Breast epithelium (tissue), 4 donors: ENCODE results near the gene CD200. TPM values are rescaled to one million over a fixed set of nuclear protein-coding genes. Genes with fewer than 3 reads are reported as not detected.
A peak's percentile ranks its signal among the peaks of the same experiment; 100 is the strongest.

Experiments used
- DNase-seq, 2 donors: peaks; one replicate each; pipeline ENCODE4 v3.0.0-alpha.2; 2019; ENCODE audit warnings: low spot score in 2 of 2
- H3K27ac ChIP-seq, 2 donors: fragments of 200-600 bp; sonication (generic) in 1 of 2; one replicate each; pipeline ENCODE4 v1.5.1; 2016 to 2019; ENCODE audit warnings: mild to moderate bottlenecking in 1 of 2
- H3K27me3 ChIP-seq, 2 donors: fragments of 200-600 bp; sonication (generic) in 1 of 2; one replicate each; pipeline versions ENCODE4 v1.5.1 to v1.6.0; 2017 to 2019; ENCODE audit warnings: control low read depth in 1 of 2, mild to moderate bottlenecking in 1 of 2
- H3K36me3 ChIP-seq: fragments of 200-600 bp; one replicate; pipeline ENCODE4 v1.5.1; 2019
- H3K4me1 ChIP-seq, 2 donors: fragments of 200-600 bp; sonication (generic); one replicate each; pipeline ENCODE4 v1.5.1; 2016 to 2019; ENCODE audit warnings: control low read depth in 1 of 2
- H3K4me3 ChIP-seq, 3 donors: fragments of 200-600 bp; sonication (generic); 1 replicate in 2 of 3; 2 replicates in 1 of 3; pipeline ENCODE4 v1.5.1; 2016 to 2019; ENCODE audit warnings: mild to moderate bottlenecking in 3 of 3, moderate library complexity in 2 of 3
- H3K9me3 ChIP-seq, 2 donors: fragments of 200-600 bp; sonication (generic) in 1 of 2; one replicate each; pipeline ENCODE4 v1.5.1; 2016 to 2019; ENCODE audit warnings: control low read depth in 1 of 2
- POLR2A ChIP-seq: fragments of 450-650 bp; IDR thresholded peaks from one replicate; pipeline ENCODE4 v1.6.1; 2016; ENCODE audit warnings: antibody characterized with exemption, mild to moderate bottlenecking, moderate library complexity
- POLR2AphosphoS5 ChIP-seq, 3 donors: sonication (generic); formaldehyde crosslinking; IDR thresholded peaks; one replicate each; pipeline ENCODE4 v1.6.1; 2017; ENCODE audit warnings: antibody characterized with exemption in 3 of 3
- intact Hi-C: fragments of 100-400 bp; cut with DNase I; formaldehyde crosslinking; loops from one replicate; pipeline ENCODE4 v1.15.1; 2023; ENCODE audit warnings: low total_unique reads
- total RNA-seq, 3 donors: library from RNA; depleted of rRNA; stranded (reverse); fragments of >200 nt; gene quantifications; one replicate each; pipeline ENCODE4 v1.1.0, GENCODE V29; 2016
- TF ChIP-seq, protein P1 (sequence below), 3 donors: fragments of 450-650 bp; IDR thresholded peaks; one replicate each; pipeline ENCODE4 v1.5.1; 2016 to 2017; ENCODE audit warnings: antibody characterized with exemption in 3 of 3, mild to moderate bottlenecking in 3 of 3, moderate library complexity in 3 of 3

The CD200 gene
- total RNA-seq, 3 donors from 2014 or later, result 4.8 to 20.8 (median 17.0) TPM

DNA sequence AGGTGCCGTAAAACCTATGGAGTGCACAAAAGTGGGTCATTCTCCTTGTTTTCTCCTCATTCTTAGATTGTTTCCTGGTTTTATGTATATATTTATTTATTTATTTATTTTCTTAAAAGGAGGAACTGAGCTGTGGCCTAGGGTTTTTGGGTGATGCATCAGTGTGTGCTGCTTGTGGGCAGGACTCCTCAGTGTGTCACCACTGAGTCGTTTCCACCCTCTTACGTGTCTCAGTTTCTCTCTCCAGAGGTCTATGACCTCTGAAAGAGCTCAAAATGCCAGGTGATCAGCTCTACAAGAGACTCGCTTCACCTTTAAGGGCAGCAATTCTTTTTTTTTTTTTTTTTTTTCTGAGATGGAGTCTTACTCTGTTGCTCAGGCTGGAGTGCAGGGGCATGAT lies 72.9 kb downstream of the CD200 start:
- intact Hi-C loops, result loop anchor here (10.0 kb wide), 1 partner anchor 799 kb away; no protein-coding TSS in a partner anchor
- TF ChIP-seq POLR2A (no peak), POLR2AphosphoS5 (IDR thresholded peaks at IDR 0.05) (no peak)
- TF ChIP-seq, protein P1, sequence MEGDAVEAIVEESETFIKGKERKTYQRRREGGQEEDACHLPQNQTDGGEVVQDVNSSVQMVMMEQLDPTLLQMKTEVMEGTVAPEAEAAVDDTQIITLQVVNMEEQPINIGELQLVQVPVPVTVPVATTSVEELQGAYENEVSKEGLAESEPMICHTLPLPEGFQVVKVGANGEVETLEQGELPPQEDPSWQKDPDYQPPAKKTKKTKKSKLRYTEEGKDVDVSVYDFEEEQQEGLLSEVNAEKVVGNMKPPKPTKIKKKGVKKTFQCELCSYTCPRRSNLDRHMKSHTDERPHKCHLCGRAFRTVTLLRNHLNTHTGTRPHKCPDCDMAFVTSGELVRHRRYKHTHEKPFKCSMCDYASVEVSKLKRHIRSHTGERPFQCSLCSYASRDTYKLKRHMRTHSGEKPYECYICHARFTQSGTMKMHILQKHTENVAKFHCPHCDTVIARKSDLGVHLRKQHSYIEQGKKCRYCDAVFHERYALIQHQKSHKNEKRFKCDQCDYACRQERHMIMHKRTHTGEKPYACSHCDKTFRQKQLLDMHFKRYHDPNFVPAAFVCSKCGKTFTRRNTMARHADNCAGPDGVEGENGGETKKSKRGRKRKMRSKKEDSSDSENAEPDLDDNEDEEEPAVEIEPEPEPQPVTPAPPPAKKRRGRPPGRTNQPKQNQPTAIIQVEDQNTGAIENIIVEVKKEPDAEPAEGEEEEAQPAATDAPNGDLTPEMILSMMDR (IDR thresholded peaks at IDR 0.05), result no peak
- H3K4me1 ChIP-seq, result no peaks in the 10 kb centered on the region
- no peak overlapping the region for H3K4me3 ChIP-seq
- H3K27ac ChIP-seq, result no peak overlapping the region
- no peaks in the 10 kb centered on the region for H3K9me3 ChIP-seq
- H3K27me3 ChIP-seq, result no peaks in the 10 kb centered on the region
- no peaks in the 10 kb centered on the region for H3K36me3 ChIP-seq
- DNase-seq, result no peak

DNA sequence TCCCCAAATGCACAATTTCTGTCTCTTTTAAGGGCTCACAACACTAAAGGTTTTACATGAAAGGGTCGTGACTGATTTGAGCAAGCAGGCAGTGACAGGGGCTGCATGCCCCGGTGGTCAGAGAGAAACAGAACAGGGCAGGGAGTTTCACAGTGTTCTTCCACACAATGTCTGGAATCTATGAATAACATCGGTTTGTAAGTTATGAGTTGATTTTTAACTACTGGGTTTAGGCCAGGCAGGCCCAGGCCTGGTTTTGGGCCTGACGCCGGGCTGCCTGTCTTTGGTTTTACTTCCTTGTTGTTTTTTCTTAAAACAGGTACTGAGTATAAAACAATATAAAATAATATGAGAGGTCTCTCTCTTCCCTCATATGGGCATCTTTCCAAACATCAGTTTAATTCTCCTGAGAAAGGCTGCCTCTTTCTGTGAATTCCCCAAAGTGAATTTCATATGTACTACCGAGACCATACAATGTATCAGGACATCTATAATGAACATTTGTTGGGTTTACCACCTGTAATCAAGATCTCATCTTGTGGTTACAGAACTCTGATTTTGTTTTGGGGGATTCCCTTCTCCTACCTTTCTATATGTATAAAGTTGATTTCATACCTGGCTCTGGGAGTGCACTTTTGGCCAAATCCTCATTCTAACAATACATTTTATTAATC lies 74.4 kb downstream of the CD200 start:
- no peaks in the 10 kb centered on the region for H3K27me3 ChIP-seq
- H3K36me3 ChIP-seq, result no peaks in the 10 kb centered on the region
- no peaks in the 10 kb centered on the region for H3K9me3 ChIP-seq
- intact Hi-C loops, result loop anchor here (10.0 kb wide), 1 partner anchor 797 kb away; no protein-coding TSS in a partner anchor
- no peak for TF ChIP-seq POLR2A
- no peak for TF ChIP-seq POLR2AphosphoS5 (IDR thresholded peaks at IDR 0.05)
- TF ChIP-seq, protein P1 (IDR thresholded peaks at IDR 0.05), result no peak
- no peak overlapping the region for H3K4me3 ChIP-seq
- H3K4me1 ChIP-seq, result no peaks in the 10 kb centered on the region
- peak overlapping the region; percentile 5 to 70 for H3K27ac ChIP-seq
- no peak for DNase-seq

DNA sequence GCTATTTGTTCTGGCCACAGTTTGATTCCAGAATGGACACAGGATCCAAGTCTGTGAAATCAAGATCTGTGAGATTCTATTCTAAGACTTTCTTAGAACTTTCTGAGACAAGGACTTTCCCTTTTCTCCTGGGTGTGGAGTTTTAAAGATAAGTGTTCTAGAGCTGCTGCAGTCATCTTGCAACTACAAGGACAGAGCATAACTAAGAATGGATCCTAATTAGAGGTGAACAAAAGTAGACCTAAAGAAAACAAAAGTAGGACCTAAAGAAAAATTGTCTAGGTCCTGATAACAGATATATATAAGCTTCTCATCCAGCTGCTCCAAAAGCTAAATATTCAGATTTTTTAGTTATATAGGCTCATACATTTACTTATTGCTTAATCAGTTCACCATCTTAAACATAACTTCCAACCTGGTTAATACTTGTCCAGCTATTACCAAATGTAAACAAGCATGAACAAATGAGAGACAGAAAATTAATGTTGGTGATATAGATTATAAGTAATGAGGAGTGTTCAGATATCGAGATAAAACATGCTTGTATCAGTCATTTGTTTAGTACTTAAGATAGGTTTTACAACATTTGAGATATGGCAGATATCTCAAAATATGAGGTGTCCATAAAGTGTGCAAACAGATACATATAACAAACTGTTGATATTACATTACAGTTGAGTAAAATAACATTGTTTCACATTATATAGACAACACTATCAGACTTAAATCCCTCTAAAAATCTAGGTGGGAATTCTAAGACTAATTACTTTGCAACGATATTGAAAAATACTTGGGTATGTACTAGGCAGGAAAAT lies 75.1 kb downstream of the CD200 start:
- H3K36me3 ChIP-seq, result no peaks in the 10 kb centered on the region
- peak overlapping the region in 1 of 2 donors; percentile 5 for H3K27ac ChIP-seq
- intact Hi-C loops, result loop anchor here (10.0 kb wide), 1 partner anchor 797 kb away; no protein-coding TSS in a partner anchor
- TF ChIP-seq, protein P1 (IDR thresholded peaks at IDR 0.05), result no peak
- TF ChIP-seq POLR2A (no peak), POLR2AphosphoS5 (IDR thresholded peaks at IDR 0.05) (no peak)
- no peaks in the 10 kb centered on the region for H3K9me3 ChIP-seq
- no peaks in the 10 kb centered on the region for H3K4me1 ChIP-seq
- H3K4me3 ChIP-seq, result no peak overlapping the region
- H3K27me3 ChIP-seq, result no peaks in the 10 kb centered on the region
- DNase-seq, result no peak

DNA sequence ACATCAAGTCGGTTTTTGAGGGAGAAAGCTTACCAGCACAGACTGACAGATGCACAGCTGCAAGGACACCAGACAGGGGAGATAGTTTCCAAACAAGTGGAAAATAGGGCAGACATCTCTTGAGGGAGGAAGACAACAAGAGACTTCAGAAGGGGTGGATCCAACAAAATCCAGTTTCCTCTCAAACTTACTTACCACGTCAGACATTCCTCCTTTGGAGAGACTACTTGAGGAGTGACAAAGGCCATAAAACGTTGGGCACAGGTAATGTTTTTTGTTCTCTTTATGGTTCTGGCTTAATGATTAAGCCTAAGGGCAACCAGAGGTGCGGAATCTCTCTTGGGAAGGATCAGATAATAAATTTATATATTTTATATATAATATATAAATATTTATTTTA lies 76.1 kb downstream of the CD200 start:
- no peaks in the 10 kb centered on the region for H3K9me3 ChIP-seq
- intact Hi-C loops, result loop anchor here (10.0 kb wide), 1 partner anchor 796 kb away; no protein-coding TSS in a partner anchor
- TF ChIP-seq, protein P1 (IDR thresholded peaks at IDR 0.05), result no peak
- TF ChIP-seq POLR2A (no peak), POLR2AphosphoS5 (IDR thresholded peaks at IDR 0.05) (no peak)
- no peak overlapping the region for H3K4me3 ChIP-seq
- DNase-seq, result no peak
- H3K36me3 ChIP-seq, result no peaks in the 10 kb centered on the region
- H3K27me3 ChIP-seq, result no peaks in the 10 kb centered on the region
- H3K4me1 ChIP-seq, result no peaks in the 10 kb centered on the region
- H3K27ac ChIP-seq, result no peak overlapping the region

DNA sequence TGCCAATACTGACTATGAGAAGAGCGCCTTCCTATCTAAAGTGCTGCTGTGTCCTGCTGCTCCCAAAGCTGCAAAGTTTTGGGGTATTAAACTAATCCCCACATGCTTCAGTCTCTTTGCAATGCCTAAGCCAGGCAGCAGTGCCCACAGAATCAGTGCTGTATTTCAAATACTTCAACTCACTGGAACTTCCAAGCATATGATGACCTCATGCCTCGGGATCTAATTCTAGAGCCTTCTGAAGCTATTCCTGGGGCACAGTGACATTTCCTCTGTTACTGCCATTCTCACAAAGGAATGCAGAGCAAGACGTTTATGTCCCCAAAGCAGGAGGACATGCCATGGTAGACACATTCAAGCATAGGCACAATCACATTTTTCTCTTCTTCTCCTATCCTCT lies 78.5 kb downstream of the CD200 start:
- intact Hi-C loops, result no loop called here
- no peak overlapping the region for H3K27ac ChIP-seq
- H3K27me3 ChIP-seq, result no peaks in the 10 kb centered on the region
- H3K9me3 ChIP-seq, result no peaks in the 10 kb centered on the region
- H3K4me3 ChIP-seq, result no peak overlapping the region
- H3K4me1 ChIP-seq, result no peaks in the 10 kb centered on the region
- H3K36me3 ChIP-seq, result no peaks in the 10 kb centered on the region
- TF ChIP-seq, protein P1 (IDR thresholded peaks at IDR 0.05), result no peak
- TF ChIP-seq POLR2A (no peak), POLR2AphosphoS5 (IDR thresholded peaks at IDR 0.05) (no peak)
- DNase-seq, result no peak
